NCI-H1417 (cell line): Measurements from ENCODE around the gene POU2F1.
A peak's percentile ranks its signal among the peaks of the same experiment; 100 is the strongest.

ENCODE experiments used
- DNase-seq, 3 experiments: peaks; one replicate each; lab custom pipeline; 2025; lab: John Stamatoyannopoulos, UW

Gene POU2F1

GRCh38 chr1:167465743-167466142 lies 245.1 kb downstream of the POU2F1 start:
- no peak for DNase-seq

DNA sequence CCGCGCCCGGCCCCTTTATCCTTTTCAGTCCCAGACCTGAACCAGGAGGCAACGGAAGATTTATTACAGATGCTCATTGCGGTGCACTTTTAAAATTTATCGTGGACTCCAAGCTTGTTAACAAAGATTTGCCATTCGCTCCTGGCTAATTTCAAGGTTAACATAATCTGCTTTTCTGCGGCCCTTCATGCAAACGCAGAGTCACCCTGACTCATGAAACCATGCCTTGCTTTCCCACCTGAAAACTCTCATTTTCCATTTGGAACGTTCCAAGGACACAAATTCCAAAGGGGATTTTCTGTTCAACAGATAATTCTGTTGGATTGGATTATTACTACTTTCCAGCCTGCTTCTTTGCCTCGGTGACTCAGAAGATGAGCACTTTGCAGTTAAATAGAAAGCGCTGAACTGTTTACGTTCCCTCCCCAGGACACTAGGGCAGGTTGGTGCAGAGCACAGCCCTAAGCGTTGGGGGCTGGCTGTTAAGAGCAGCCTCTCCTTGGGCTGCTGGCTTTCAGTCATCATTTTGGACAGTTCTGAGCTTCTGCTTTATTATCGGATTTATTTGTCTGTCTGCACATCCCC lies 246.5 kb downstream of the POU2F1 start:
- no peak for DNase-seq

DNA sequence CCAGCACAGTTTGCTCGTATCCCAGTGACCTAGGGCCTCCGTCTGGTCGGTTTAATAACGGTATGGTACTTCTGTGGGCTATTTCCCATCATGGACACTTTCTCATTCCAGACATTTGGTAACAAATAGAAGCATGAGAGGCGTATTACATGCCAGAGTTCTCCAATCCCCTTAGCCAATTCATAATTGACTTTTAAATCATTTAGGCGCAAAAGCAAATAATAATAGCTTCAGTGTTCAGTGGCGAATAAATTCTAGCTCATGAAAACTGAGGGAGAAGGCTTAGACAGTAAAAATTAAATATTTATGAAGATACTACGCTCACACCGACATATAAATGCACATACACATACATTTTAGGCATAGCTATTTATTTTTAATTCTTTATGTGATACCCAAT lies 247.1 kb downstream of the POU2F1 start:
- peak in 1 of 3 experiments; percentile 9 for DNase-seq

DNA sequence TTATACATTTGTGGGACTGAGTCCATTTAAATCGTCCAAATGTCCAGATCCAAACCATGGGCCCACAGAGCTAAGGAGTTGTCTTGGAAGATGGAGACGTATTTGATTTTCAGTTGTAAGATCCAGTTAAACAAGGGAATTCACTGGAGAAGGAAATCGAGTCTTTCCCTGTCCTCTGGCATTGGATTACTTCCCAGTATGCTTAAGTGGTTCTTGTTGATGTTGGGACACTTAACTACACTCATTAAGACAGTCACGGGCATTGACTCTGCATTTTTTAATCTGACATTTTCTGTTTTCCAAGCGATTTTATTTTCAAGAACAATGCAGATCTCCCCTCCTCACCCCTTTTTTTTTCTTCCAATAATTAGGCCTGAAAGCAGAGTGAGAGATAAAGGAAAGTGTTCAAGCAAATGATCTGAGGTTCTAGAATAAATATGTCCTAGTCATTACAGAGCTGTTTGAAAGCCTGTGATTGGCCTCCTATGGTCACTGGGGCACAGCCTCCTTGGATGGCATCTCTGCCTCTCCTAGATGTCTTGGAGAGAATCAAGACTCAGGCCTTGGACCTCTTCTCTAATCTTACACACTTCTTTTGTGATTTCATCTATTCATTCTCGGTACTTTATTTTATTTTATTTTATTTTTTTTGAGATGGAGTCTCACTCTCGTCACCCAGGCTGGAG lies 248.7 kb downstream of the POU2F1 start:
- DNase-seq, result no peak

GRCh38 chr1:167471568-167471967 lies 250.9 kb downstream of the POU2F1 start:
- DNase-seq, result no peak

- no peak for DNase-seq
These were observed 252.3 kb downstream of the POU2F1 start for GRCh38 chr1:167472752-167473521.

DNA sequence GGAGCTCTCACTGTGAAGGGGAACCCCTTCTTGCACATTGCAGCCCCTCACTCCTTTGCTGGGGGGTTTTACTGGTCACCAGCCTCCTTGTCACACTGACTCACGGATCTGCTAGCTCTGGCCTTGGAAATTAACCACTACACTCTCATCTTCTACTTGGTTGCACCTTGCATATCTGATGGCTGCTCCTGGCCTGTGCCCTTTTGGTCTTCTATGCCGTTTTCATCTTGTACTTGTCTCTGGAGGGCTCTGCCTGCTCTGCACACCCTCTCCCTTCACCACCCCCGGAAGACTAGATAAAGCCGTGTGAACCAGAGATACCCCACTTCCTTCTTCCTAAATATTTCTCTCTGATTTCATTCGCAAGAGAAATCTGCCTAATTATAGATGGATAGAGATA lies 253.1 kb downstream of the POU2F1 start:
- DNase-seq, result no peak

DNA sequence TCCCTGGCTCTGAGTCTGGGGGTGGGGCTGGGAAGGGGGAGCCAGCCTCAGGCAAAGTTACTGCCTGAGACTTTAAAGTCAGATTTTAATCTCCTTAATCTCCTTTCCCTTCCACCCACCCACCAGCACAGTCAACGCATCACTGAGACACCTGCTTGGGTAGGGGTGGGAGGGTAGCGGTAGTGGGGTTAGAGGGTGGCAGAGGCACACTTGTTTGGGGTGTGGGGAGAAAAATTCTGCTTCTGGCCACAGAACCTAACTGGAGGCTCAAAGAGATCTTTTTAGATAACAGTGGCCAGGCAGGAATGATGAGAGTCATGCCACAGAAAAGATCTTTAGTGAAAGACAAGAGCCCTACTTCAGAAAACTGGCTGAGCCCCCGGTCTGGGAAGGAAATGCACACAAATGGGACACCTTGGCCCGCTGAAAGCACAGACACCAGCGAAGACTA lies 253.5 kb downstream of the POU2F1 start:
- no peak for DNase-seq

- DNase-seq, result no peak
These were observed 255.4 kb downstream of the POU2F1 start for GRCh38 chr1:167476061-167476460.
